Measurements from ENCODE around the gene MAPK8IP1. TPM values are rescaled to one million over a fixed set of nuclear protein-coding genes. Genes with fewer than 3 reads are reported as not detected.

MAPK8IP1 gene
- total RNA-seq, 2 donors from 2014 or later = 0.50 to 0.69 TPM

DNA sequence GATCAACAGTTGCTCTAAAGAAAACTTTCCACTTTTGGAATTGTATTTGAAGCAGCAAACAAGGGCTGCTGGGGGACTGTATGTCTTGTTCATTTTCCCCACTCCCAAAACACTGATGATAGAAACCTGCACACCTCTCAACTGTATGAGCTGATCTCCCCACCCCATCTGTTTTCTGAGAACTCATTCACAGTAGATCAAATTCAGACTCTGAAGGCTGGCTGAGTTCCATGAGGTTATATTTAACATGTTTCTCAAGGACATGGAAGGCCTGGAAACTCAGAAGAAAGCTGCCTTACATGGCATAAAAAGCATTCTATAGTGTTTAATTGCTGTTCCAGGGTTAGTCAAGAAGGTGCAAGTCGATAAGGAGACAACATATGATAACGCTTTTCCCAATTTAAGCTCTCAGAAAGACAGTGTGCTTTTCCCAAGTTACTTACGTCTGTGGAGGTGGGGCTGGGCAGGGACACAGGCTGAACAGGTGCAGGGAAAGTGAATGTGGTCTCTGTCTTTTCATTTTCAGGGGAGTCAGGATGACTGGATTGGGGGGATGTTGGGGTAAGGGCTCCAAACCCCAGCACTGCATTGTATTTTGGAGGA is 60.0 kb downstream of the MAPK8IP1 start:
- H3K27ac Mint-ChIP-seq = peak overlapping the region; percentile 27
- no peak for ATAC-seq (replicated peaks in 1 of 2)
- no peak for DNase-seq
- peaks cover 12% of the 10 kb centered on the region for H3K4me1 Mint-ChIP-seq (ENCODE audit: low read depth)
- H3K4me3 Mint-ChIP-seq = no peak overlapping the region
- peaks cover 6 to 8% of the 10 kb centered on the region in 2 donors for H3K36me3 Mint-ChIP-seq (ENCODE audit: insufficient read depth in 2 of 2)
- no peaks in the 10 kb centered on the region for H3K27me3 Mint-ChIP-seq (ENCODE audit: low read depth)
- no peaks in the 10 kb centered on the region for H3K9me3 Mint-ChIP-seq

DNA sequence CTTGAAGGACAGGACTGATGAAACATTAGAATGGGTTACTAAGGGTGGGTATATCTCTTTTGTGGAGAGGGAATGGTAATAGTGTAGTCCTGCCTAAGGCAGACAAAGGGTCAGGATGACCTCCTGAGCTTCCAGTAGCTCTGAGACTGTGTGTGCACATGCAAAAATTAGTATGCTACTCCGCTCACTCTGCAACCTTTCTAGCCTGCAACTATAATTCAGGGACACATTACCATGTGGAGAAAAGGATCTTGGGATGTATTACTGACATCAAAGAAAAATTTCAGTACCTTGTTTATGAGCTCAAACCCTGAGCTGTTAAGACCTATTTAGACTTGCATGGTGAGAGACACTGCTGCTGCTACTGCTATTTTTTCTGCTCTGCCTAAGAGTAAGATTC is 62.4 kb downstream of the MAPK8IP1 start:
- DNase-seq (no peak), ATAC-seq (replicated peaks in 1 of 2) (no peak)
- no peaks in the 10 kb centered on the region for H3K9me3 Mint-ChIP-seq
- peaks cover 8% of the 10 kb centered on the region in 2 donors for H3K36me3 Mint-ChIP-seq (ENCODE audit: insufficient read depth in 2 of 2)
- H3K27ac Mint-ChIP-seq = no peak overlapping the region
- H3K4me1 Mint-ChIP-seq (ENCODE audit: low read depth) = no peaks in the 10 kb centered on the region
- H3K27me3 Mint-ChIP-seq (ENCODE audit: low read depth) = no peaks in the 10 kb centered on the region
- H3K4me3 Mint-ChIP-seq = no peak overlapping the region

DNA sequence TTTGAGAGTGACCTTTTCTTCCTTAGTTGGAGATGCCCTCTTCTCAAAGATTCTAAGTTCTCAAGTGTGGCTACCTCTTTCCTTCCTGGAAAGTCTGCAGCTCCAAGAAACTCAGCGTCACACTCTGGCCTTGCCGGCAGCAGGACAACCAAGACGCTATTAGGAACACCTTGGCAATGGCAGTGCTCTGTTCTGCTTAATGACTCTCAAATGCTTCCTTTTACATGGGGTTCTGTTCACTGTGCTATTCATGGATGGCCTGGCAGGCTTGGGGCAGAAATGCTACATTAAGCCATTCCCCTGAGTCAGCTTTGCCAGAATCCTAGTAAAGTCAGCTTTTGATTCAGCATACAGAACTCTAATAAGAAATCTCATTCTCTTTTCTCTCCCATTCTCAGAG is 62.9 kb downstream of the MAPK8IP1 start:
- Mint-ChIP-seq H3K4me3 (no peak overlapping the region), H3K27ac (no peak overlapping the region), H3K4me1 (ENCODE audit: low read depth) (no peaks in the 10 kb centered on the region), H3K9me3 (no peaks in the 10 kb centered on the region), H3K36me3 (ENCODE audit: insufficient read depth in 2 of 2) (peaks cover 8 to 10% of the 10 kb centered on the region in 2 donors), H3K27me3 (ENCODE audit: low read depth) (no peaks in the 10 kb centered on the region)
- no peak for DNase-seq
- ATAC-seq (replicated peaks in 1 of 2) = no peak

DNA sequence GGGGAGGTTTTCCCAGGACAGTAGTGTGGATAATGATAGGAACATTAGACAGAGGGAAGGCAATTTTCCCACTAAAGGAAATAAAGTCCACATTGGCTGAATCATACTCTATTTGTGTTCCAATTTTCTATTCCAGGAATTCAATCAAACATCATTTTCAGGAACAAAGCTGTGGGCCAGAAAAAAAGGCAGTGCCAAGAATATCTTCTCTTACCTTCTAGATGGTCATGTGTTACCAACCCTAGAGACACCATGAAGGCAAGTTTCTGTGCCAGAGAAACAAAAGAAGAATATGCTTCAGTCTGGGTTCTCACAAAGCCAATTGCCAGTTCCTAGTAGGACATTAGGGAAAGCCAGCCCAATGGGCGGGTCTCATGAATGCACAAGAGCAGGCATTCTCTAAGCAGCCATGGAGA is 64.5 kb downstream of the MAPK8IP1 start:
- no peaks in the 10 kb centered on the region for H3K4me1 Mint-ChIP-seq (ENCODE audit: low read depth)
- H3K27ac Mint-ChIP-seq = no peak overlapping the region
- ATAC-seq (replicated peaks in 1 of 2) (no peak), DNase-seq (no peak)
- H3K9me3 Mint-ChIP-seq = no peaks in the 10 kb centered on the region
- H3K4me3 Mint-ChIP-seq = no peak overlapping the region
- H3K27me3 Mint-ChIP-seq (ENCODE audit: low read depth) = no peaks in the 10 kb centered on the region
- H3K36me3 Mint-ChIP-seq (ENCODE audit: insufficient read depth in 2 of 2) = peaks cover 8 to 12% of the 10 kb centered on the region in 2 donors

Other genes starting within 250 kb of the MAPK8IP1 start
- gene CHST1, start 220.0 kb upstream of the MAPK8IP1 start, total RNA-seq = under 1 TPM in 1 of 2 donors, not detected in 1; 0.10 TPM
- 10 to 100 TPM; 12.0 to 15.1 TPM for gene SLC35C1, start 80.5 kb upstream of the MAPK8IP1 start, total RNA-seq
- gene CRY2, start 38.2 kb upstream of the MAPK8IP1 start, total RNA-seq = 10 to 100 TPM; 20.2 to 23.8 TPM
- gene FREY1, start 21.6 kb downstream of the MAPK8IP1 start, total RNA-seq = 1 to 10 TPM; 1.3 to 1.9 TPM
- 10 to 100 TPM; 42.5 to 46.8 TPM for gene PEX16, start 32.2 kb downstream of the MAPK8IP1 start, total RNA-seq
- 1 to 10 TPM in 1 of 2 donors, under 1 TPM in 1; 0.90 to 1.4 TPM for gene LARGE2, start 37.0 kb downstream of the MAPK8IP1 start, total RNA-seq
- 10 to 100 TPM; 69.2 to 70.2 TPM for gene PHF21A, start 235.8 kb downstream of the MAPK8IP1 start, total RNA-seq

All from activated T-cell treated with anti-CD3 and anti-CD28 coated beads, Interleukin-2, amount 50 U/mL, for 72 hours (primary cell).